Mesothelial cell of epicardium (in vitro differentiated cells): Measurements from ENCODE around the gene ZDHHC23. TPM values are rescaled to one million over a fixed set of nuclear protein-coding genes. Genes with fewer than 3 reads are reported as not detected.

ENCODE experiments used
- DNase-seq, 2 experiments: peaks; one replicate each; pipeline ENCODE4 v3.0.0; 2021; ENCODE audit warnings: low spot score in 2 of 2; ENCODE audit not compliant: unreplicated experiment in 2 of 2
- H3K27ac Mint-ChIP-seq: 2 replicates; pipeline ENCODE4 v1.8.0; 2021; ENCODE audit warnings: mixed read lengths
- H3K27me3 Mint-ChIP-seq: 2 replicates; pipeline ENCODE4 v1.8.0; 2021; ENCODE audit warnings: low read depth, mixed read lengths
- H3K36me3 Mint-ChIP-seq: 2 replicates; pipeline ENCODE4 v1.8.0; 2021; ENCODE audit warnings: mixed read lengths
- H3K4me1 Mint-ChIP-seq: 2 replicates; pipeline ENCODE4 v1.8.0; 2021; ENCODE audit warnings: mixed read lengths
- H3K4me3 Mint-ChIP-seq: 2 replicates; pipeline ENCODE4 v1.8.0; 2021; ENCODE audit warnings: mild to moderate bottlenecking, moderate library complexity, mixed read lengths
- H3K9me3 Mint-ChIP-seq: 2 replicates; pipeline ENCODE4 v1.8.0; 2021; ENCODE audit warnings: mixed read lengths
- CTCF ChIP-seq: fragments of 200-600 bp; sonication (generic); IDR thresholded peaks from one replicate; pipeline ENCODE4 v1.5.0; 2021; ENCODE audit warnings: antibody characterized with exemption; ENCODE audit not compliant: unreplicated experiment
- total RNA-seq: library from RNA; stranded (reverse); gene quantifications from 3 replicates; pipeline ENCODE4 v1.2.1, GENCODE V29; 2021

Gene ZDHHC23
- total RNA-seq, 1 donor from 2014 or later = 5.1 TPM

- peak; percentile 52 for TF ChIP-seq CTCF
- H3K4me3 Mint-ChIP-seq = no peak overlapping the region
- H3K27ac Mint-ChIP-seq = no peak overlapping the region
- H3K4me1 Mint-ChIP-seq = no peaks in the 10 kb centered on the region
- no peaks in the 10 kb centered on the region for H3K9me3 Mint-ChIP-seq
- no peak for DNase-seq
- no peaks in the 10 kb centered on the region for H3K27me3 Mint-ChIP-seq
- H3K36me3 Mint-ChIP-seq = no peaks in the 10 kb centered on the region
Measured at GRCh38 chr3:113912552-113913236, 35.1 kb upstream of the ZDHHC23 start.

- Mint-ChIP-seq H3K27ac (no peak overlapping the region), H3K36me3 (no peaks in the 10 kb centered on the region), H3K4me3 (no peak overlapping the region), H3K9me3 (no peaks in the 10 kb centered on the region), H3K4me1 (no peaks in the 10 kb centered on the region), H3K27me3 (no peaks in the 10 kb centered on the region)
- no peak for DNase-seq
- no peak for TF ChIP-seq CTCF
Measured at GRCh38 chr3:113914646-113915045, 33.2 kb upstream of the ZDHHC23 start.

DNA sequence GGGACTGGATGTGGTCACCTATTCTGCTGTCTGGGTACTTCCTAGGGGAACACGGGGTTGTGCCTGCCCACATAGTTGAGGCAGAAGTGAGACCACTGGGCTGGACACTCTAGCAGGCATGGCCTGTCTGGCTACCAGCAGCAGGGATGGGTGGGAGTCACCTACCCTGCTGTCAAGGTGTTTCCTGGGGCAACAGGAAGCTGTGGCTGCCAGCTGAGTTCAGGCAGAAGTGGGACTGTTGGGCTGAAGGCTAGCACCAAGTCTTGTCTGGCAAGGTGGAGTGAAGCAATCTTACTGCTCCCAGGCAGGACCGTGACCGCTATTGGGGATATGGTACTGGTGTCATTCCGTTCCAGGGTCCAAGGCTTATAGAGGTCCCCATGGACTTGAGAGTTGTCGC is 20.3 kb upstream of the ZDHHC23 start:
- H3K27ac Mint-ChIP-seq = no peak overlapping the region
- peaks cover 28% of the 10 kb centered on the region for H3K9me3 Mint-ChIP-seq
- H3K4me3 Mint-ChIP-seq = no peak overlapping the region

DNA sequence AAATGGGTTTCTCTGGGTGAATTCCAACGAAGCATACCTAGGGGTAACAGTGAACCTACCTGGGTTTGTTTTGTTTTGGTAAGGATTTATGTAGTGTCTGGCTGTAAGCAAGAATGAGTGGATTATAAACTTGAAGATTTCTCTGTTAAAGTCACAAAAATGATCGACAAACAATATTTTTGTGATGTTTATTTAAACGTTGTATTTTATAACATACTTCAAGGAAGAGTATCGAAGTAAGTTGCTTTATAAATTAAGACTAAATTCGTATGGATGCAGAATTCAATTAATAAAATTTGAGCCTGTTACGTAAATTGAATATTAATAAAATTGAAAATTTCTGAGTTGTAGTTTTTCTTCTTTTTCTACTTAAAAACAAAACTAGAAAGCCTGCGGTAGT is 982 bp upstream of the ZDHHC23 start:
- peak overlapping the region; percentile 6 for H3K27ac Mint-ChIP-seq
- no peak for DNase-seq
- H3K9me3 Mint-ChIP-seq = no peaks in the 10 kb centered on the region
- H3K4me1 Mint-ChIP-seq = peaks cover 12% of the 10 kb centered on the region
- H3K4me3 Mint-ChIP-seq = peak overlapping the region; percentile 78
- H3K36me3 Mint-ChIP-seq = peaks cover 2% of the 10 kb centered on the region
- TF ChIP-seq CTCF = no peak
- peaks cover 51% of the 10 kb centered on the region for H3K27me3 Mint-ChIP-seq

More for the DNA sequence above, 20.3 kb upstream of the ZDHHC23 start:
- no peak for DNase-seq
- no peak for TF ChIP-seq CTCF
- H3K27me3 Mint-ChIP-seq = peaks cover 1% of the 10 kb centered on the region
- peaks cover 20% of the 10 kb centered on the region for H3K36me3 Mint-ChIP-seq
- no peaks in the 10 kb centered on the region for H3K4me1 Mint-ChIP-seq

GRCh38 chr3:113948015-113948917 is 453 bp downstream of the ZDHHC23 start:
- Mint-ChIP-seq H3K36me3 (peaks cover 6% of the 10 kb centered on the region), H3K27me3 (peaks cover 56% of the 10 kb centered on the region), H3K27ac (no peak overlapping the region), H3K9me3 (no peaks in the 10 kb centered on the region), H3K4me1 (peaks cover 12% of the 10 kb centered on the region), H3K4me3 (peak overlapping the region; percentile 55)
- TF ChIP-seq CTCF = no peak
- peak; percentile 29 to 49 for DNase-seq
